Bronchial epithelial cell (primary cell): ENCODE measurements around the gene EPHA10. TPM values are rescaled to one million over a fixed set of nuclear protein-coding genes. Genes with fewer than 3 reads are reported as not detected.

ENCODE experiments used
- DNase-seq: peaks from one replicate; pipeline ENCODE4 v3.0.0-alpha.2; 2010; ENCODE audit warnings: low read depth
- FAIRE-seq: peaks from 2 replicates; lab custom pipeline; 2011; peaks lifted over from hg19 to GRCh38; lab: Jason Lieb, UNC
- H3K27me3 ChIP-seq: 2 replicates; pipeline ENCODE4 v1.5.1; 2011; ENCODE audit warnings: low read length; ENCODE audit not compliant: control insufficient read depth, insufficient read depth
- H3K36me3 ChIP-seq: 2 replicates; pipeline ENCODE4 v1.5.1; 2011; ENCODE audit warnings: low read length; ENCODE audit not compliant: control insufficient read depth, insufficient read depth
- H3K4me3 ChIP-seq: 2 replicates; pipeline ENCODE4 v1.5.1; 2011; ENCODE audit warnings: mild to moderate bottlenecking, low read depth, low read length, control low read depth
- total RNA-seq: library from RNA; depleted of rRNA; stranded (reverse); fragments of >200 nt; gene quantifications from 2 replicates; pipeline ENCODE4 v1.2.1, GENCODE V29; 2014
- TF ChIP-seq, protein P1 (sequence below): IDR thresholded peaks from 2 replicates; pipeline ENCODE4 v1.5.1; 2011; ENCODE audit warnings: mild to moderate bottlenecking, moderate library complexity, low read length, control low read depth, inconsistent platforms; ENCODE audit not compliant: insufficient read depth, severe bottlenecking

Gene EPHA10
- total RNA-seq, 1 donor from 2014 or later, result 0.26 TPM

DNA sequence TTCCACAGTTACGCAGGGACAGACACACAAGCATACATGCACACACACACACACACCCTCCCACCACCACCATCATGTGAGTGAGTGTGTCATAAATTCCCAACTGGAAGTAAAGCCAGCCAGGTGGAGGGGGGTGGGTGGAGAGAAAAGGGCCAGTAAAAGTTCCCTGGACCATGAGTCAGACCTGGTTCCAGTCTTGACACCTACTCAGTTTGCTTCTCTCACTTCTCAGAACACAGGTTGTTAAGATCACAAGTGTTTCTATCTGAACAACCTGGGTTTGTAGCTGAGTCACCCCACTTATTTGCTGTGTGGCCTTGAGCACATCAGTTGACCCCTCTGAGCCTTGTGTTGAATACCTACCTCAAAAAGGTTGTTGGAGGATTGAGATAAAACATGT is 9.6 kb downstream of the EPHA10 start:
- Histone ChIP-seq H3K36me3 (no peaks in the 10 kb centered on the region), H3K27me3 (peaks cover 23% of the 10 kb centered on the region), H3K4me3 (no peak overlapping the region)
- peak; percentile 66 for DNase-seq
- FAIRE-seq, result no peak
- TF ChIP-seq, protein P1, sequence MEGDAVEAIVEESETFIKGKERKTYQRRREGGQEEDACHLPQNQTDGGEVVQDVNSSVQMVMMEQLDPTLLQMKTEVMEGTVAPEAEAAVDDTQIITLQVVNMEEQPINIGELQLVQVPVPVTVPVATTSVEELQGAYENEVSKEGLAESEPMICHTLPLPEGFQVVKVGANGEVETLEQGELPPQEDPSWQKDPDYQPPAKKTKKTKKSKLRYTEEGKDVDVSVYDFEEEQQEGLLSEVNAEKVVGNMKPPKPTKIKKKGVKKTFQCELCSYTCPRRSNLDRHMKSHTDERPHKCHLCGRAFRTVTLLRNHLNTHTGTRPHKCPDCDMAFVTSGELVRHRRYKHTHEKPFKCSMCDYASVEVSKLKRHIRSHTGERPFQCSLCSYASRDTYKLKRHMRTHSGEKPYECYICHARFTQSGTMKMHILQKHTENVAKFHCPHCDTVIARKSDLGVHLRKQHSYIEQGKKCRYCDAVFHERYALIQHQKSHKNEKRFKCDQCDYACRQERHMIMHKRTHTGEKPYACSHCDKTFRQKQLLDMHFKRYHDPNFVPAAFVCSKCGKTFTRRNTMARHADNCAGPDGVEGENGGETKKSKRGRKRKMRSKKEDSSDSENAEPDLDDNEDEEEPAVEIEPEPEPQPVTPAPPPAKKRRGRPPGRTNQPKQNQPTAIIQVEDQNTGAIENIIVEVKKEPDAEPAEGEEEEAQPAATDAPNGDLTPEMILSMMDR, result no peak

DNA sequence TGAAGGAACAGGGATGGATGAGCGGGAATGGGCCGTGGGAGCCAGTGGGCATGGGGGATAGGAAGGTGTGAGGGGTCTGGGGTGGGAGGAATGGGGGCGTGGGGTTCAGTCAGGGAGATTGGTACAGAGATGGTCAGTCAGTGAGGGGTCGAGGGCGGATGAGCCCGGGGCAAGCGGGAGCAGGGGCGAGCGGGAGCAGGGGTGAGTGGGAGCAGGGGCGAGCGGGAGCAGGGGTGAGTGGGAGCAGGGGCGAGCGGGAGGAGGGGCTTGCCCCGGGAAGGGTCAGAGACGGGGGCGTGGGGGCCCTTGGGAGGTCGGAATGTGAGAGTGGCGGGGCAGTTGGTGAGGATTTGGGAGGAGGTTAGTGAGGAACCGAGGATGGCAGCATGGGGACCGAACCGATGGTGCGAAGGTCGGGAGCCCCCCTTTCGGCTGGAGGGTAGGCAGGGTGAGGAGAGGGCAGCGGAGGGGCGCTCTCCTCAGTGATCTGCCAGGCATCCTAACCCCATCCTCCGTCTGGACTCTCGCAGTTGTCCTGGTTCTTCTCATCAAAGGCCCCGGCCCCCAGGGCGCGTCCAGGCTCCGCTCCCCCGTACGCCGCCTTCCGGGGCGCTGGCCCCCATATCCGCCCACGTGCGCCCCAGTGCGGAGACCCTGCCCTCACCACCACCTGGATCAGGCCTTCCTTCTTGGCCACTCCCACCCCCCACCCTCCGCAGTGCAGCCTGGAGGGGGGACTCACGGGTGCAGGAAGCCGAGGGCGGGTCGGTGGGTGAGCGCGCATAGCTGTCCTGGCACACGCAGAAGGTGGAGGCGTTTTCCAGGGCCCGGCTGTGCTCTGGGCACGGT is 11.2 kb downstream of the EPHA10 start:
- TF ChIP-seq, protein P1, result no peak
- DNase-seq (no peak), FAIRE-seq (no peak)
- Histone ChIP-seq H3K27me3 (peaks cover 21% of the 10 kb centered on the region), H3K4me3 (no peak overlapping the region), H3K36me3 (no peaks in the 10 kb centered on the region)

DNA sequence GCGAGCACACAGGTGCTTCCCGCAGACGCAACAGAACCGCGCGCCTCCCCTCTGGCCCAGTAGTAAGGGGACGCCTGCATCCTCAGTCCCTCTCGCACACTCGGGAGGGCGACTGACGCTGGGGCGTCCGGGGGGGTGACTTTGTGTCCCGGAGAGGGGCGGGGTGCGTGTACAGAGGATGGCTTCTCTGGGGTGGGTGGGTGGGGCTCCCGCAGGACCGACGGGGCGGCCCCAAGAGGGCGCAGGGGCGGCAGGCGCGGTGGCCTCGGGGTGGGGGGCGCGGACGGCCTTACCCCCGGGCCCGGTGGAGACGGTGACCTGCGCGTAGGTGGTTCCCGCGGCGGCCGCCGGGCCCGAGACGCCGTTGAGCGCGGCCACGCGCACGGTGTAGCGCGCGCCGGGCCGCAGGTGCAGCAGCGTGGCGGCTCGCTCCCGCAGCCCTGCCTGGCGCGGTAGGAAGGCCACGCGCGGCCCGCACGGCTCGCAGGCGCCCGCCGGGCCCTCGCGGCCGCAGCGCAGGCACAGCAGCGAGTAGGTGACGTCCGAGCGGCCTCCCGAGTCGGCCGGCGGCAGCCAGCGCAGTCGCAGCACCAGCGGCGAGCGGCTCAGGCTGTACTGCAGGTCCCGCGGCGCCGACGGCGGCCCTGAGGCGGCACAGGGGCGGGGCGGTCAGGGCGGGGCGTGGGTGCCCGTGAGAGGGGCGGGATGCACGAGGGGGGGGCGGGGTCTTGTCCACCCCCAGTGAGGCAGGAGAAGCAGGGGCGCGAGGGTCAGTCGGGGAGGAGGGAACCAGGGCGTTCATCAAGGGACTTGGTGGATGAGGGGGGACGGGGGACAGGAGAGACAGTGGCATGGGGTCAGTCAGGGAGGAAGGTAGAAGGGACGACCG is 12.1 kb downstream of the EPHA10 start:
- DNase-seq (no peak), FAIRE-seq (no peak)
- H3K4me3 ChIP-seq, result peak overlapping the region; percentile 17
- no peaks in the 10 kb centered on the region for H3K36me3 ChIP-seq
- TF ChIP-seq, protein P1, result no peak
- H3K27me3 ChIP-seq, result peaks cover 20% of the 10 kb centered on the region

DNA sequence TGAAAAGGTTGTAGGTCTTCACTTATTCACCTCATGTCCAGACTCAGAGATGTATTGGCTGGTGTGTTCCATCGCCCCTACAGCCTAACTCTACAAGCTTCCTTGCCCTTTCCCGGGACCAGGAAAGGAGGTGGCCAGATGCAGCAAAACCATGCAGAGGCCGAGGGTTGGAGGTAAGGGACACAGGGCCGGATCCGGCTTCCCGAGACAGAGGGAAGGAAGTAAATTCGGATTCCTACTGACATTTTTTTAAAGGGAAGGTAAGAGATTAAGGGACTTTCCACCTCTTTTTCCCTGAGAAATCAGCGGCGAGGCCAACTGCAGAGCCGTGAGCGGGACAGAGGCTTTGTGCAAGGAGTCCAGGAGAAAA is 12.7 kb downstream of the EPHA10 start:
- no peak for FAIRE-seq
- H3K27me3 ChIP-seq, result peaks cover 19% of the 10 kb centered on the region

DNA sequence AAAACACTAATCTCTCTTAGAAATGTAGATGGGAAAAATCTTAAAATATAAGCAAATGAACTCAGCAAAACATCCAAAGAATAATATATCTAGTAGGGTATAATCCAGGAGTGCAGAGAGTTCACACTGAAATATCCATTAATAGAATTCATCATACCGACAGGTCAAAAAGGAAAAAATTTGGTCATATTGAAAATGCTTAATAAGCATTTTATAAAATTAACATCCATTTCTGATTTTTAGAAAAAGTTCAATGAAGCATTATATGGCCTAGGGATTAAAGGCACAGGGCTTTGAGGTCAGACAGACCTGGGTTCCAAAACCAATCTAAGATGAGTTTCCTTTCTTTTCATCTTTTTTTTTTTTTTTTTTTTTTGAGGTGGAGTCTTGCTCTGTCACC is 16.4 kb downstream of the EPHA10 start:
- TF ChIP-seq, protein P1, result no peak
- H3K4me3 ChIP-seq, result no peak overlapping the region
- no peaks in the 10 kb centered on the region for H3K36me3 ChIP-seq
- peaks cover 8% of the 10 kb centered on the region for H3K27me3 ChIP-seq
- DNase-seq, result no peak
- FAIRE-seq, result no peak

More for the DNA sequence above, 12.7 kb downstream of the EPHA10 start:
- Histone ChIP-seq H3K36me3 (no peaks in the 10 kb centered on the region), H3K4me3 (no peak overlapping the region)
- DNase-seq, result no peak
- TF ChIP-seq, protein P1, result no peak
